Ovary (tissue), 3 donors: ENCODE results near the gene MYB.

ENCODE experiments used
- CTCF ChIP-seq, 3 donors: fragments of 450-650 bp in 2 of 3; fragments of 200-600 bp in 1 of 3; IDR thresholded peaks; one replicate each; pipeline versions ENCODE4 v1.5.1 to v1.8.0; 2016 to 2022; ENCODE audit warnings: antibody characterized with exemption in 3 of 3, mild to moderate bottlenecking in 1 of 3
- EP300 ChIP-seq: sonication (generic); formaldehyde crosslinking; IDR thresholded peaks from one replicate; pipeline ENCODE4 v1.6.1; 2017; ENCODE audit warnings: antibody characterized with exemption
- POLR2A ChIP-seq: fragments of 450-650 bp; IDR thresholded peaks from one replicate; pipeline ENCODE4 v1.6.1; 2017; ENCODE audit warnings: antibody characterized with exemption, mild to moderate bottlenecking, moderate library complexity
- donor health status: DM: no; HTN: no; CAD: no.

- TF ChIP-seq CTCF (IDR thresholded peaks at IDR 0.05) (no peak), POLR2A (no peak), EP300 (no peak)
Measured at GRCh38 chr6:135230711-135231468, 49.8 kb downstream of the MYB start.
